GM19043 (cell line): ENCODE measurements around the gene GNAZ.

Experiments used
- ATAC-seq: cut with Tn5 transposase; IDR thresholded peaks from one replicate; pipeline ENCODE4 v1.9.1; 2021; ENCODE audit warnings: low read depth; ENCODE audit not compliant: unreplicated experiment

The GNAZ gene

GRCh38 chr22:23090457-23090835 lies 20.1 kb downstream of the GNAZ start:
- ATAC-seq = no peak

DNA sequence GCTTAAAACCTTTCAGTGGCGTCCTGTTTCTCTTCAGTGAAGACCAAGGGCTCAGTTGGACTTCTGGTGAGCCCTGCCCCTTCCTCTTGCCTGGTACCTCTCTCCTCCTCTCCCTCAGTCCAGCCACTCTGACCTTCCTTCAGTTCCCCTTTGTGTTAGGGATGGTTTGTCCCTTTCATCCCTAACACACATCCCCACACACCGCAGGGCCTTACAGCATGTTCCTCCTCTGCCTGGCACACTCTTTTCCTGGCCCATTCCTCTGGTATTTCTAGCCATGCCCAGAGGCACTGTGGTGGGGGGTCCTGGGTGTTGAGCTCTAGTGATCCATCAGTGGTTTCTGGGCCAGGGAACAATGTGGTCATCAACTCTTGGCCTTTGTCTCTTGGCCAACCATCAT lies 21.4 kb downstream of the GNAZ start:
- ATAC-seq = no peak

GRCh38 chr22:23092217-23092955 lies 22.1 kb downstream of the GNAZ start:
- no peak for ATAC-seq

- no peak for ATAC-seq
These were observed 22.9 kb downstream of the GNAZ start for GRCh38 chr22:23093051-23093788.

DNA sequence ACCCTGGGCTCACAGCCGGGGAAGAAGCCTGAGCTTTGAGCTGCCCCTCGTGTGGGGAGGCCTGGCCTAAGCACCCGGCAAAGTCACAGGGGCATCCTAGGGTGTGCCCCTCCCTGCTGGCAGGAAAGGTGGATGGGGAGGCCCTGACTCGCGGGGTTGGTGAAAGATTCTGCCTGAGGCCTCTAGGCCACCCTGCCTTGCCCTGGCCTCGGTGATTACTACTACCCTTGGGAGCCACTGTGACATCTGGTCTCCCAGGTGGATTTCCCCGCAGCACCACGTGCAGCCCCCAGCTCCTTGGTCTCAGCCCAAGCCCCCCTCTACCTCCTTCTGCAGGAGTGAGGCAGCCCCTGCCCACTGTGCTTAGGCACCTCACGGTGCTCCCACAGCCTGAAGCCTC lies 23.9 kb downstream of the GNAZ start:
- ATAC-seq = no peak

DNA sequence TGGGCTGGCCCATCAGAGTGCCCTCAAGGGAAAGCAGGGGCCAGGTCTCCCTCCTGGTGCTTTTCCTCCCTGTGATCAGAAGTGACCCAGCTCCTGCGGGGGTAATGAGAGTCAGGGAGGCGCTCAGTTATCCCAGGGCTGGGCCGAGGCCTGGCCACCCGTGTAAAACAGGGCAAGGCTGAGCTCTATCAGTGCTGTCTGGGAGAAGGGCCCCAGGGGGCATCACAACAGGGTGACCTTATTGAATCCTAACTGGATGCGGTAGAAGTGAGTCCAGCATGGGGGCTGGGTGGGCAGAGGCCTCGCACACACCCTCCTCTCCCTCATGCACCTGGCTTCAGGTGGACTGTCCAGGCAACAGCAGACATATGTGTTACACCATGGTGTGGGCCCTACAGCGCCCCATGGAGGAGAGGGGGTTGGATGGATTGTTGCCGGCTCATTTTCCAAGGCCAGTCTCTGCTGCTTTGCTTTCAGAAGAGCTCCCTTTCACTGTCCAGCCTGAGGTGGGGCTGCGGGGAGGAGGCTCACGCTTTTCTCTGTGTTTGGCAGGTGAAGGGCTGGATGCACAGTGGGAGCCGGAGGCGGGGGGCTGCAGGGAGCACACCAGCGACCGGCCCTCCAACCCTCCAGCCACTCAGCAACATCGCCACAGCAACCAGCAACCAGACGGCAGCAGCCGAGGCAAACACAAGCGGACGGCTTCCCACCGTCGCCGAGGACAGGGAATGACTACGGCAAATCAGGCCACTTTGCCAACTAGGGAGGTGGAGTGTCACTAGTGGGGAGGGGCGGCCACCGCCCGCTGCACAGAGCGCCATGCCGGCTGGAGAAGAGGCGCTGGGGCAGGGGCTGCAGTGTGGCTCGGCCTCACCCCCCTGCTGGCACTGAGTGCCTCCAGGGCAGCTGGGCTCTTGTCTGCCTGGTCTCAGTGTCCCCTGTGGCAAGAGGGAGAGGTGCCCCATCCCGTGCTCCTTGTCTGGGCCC lies 24.7 kb downstream of the GNAZ start:
- ATAC-seq = no peak

- ATAC-seq = no peak
These were observed 25.5 kb downstream of the GNAZ start for GRCh38 chr22:23095733-23096342.

GRCh38 chr22:23097412-23098229 lies 27.3 kb downstream of the GNAZ start:
- no peak for ATAC-seq

DNA sequence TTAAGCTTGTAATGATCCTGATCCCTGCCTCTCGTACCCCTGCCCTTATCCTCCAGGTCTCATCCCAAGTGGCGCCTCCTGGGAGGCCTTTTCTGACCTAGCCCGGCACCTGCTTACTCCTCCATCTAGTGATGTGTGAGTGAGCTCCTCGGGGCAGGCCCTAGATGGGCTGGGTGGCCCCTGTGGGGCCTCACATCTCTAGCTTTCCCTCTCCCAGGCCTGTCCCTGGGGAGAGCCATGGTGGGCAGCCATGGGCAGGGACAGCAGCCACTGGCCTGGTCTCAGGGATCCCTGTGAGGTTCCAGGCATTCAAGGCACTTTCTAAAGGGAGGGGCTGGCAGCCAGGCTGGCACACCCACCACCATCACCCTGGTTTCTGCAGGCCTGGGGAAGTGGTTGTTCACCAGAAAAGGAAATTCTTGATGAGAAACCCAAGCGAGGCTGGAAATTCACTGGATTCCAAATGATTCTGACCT lies 27.9 kb downstream of the GNAZ start:
- no peak for ATAC-seq

DNA sequence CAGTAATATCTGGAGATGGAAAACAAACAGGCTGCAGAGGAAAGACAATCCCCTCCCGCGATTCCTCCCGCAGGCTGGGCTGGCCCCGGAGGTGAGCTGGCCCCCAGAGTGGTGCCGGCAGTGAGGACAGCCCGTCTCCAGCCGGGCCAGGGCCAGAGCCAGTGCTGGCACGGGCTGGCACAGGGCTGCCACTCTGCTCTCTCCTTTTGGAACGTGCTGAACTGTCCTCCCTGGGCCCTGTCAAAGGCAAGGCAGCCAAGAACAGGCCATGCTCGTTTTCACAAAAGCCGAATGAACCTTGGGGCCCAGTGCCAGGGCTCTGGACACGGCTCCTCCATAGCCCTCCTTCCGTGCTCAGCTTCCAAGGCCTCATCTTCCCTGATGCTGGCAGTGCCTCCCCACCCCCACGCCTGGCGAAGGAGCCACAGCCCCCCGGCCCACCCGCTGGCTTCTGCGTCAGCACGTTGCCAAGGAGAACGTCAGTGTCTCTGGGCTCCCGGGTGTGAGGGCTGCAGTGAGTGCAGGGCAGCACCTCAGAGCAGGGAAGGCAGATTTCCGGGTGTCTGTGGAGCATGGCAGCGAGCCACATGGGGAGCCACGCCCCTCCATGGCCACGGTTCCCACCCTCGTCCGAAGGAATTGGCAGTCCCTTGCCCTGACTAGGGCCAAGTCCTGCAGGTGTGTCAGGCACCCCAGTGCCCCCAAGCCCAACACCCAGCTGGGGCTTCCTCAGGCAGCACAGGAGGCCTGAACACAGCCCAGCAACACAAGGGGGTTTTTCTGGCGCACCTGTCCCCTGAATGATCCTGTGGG lies 28.6 kb downstream of the GNAZ start:
- ATAC-seq = no peak

GRCh38 chr22:23099531-23099804 lies 29.1 kb downstream of the GNAZ start:
- ATAC-seq = no peak

DNA sequence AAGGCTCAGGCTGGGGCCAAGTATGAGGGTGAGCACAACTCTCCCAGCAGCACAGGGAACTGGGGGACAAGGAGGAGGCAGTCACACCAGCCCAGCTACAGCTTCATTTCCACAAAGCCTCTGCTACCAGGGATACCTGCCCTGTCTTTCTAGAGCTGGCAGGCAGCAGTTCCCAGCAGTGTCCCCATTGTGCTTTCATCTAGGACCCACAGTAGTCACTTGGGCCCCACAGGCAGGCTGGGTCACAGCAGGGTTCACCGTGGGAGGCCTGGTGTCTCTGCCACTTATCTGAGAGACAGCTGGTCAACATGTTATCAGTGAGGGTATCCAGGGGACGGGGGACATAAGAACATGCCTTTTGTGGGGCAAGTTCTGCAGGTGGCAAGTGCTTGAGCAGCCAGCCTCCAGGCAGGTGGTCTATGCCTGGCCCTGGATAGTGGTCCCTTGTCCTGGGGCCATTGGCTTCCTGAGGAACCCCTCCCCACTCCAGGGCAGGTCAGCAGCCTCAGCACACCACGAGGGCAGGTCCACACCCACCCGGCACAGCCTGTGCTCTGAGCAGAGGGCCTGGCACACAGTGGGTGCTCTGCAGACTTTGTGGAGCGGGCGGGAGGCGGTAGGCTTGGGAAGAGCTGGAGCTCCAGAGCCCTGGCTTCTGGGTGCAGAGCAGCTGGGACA lies 29.9 kb downstream of the GNAZ start:
- ATAC-seq = no peak

- ATAC-seq = no peak
These were observed 31.2 kb downstream of the GNAZ start for GRCh38 chr22:23101524-23101923.

GRCh38 chr22:23102002-23102655 lies 31.8 kb downstream of the GNAZ start:
- ATAC-seq = no peak

DNA sequence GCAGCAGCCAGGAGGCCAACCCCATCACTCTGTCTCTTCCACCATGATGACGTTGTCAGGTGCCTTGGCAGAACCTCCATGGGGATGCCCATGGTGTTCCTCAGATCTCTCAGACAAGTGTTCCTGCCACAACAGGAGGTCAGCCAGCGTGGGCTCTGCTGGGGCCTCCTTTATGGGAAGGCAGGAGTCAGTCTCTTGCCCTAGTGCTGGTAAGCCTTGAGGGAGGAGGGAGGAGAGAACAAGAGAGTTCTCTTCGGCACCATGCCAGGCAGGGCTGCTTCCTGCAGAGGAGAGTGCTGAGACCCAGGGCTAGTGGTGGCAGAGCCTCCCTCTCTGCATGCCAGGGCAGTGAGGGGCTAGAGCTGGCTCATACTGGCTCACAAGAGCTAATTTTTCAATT lies 32.5 kb downstream of the GNAZ start:
- no peak for ATAC-seq

DNA sequence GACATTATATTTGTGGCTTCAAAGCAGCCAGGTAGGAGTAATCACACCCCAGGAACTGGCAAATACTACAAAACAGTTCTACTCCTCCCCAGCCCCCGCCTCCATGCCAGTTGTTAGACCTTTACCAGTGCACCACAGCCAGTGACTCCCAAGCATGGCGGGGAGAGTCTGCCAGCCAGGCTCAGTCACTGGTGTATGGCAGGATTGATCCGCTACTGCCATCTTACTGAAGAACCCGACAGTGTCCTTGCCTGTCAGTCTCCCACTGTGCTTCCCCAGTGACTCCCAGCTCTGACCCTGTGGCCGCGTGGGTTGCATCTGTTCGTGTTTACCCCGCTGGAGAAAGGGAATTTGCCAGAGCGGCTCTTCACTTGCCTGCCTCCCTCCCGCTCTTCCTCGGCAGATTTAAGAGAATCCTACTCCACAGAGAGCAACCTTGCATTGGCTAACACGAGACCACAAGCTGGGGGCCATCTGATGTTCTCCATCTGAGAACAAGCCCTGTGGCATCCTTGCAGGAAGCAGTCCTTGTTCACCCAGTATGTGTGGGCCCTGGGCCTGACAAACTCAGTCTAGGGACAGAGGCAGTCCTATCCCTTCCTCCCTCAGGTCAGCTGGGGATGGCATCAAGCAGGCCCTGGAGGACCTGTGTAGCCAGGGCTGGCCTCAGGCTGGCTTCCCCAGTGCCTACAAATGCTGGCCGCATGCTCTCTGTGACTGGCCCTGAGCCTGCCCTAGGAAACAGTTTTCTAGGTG lies 33.1 kb downstream of the GNAZ start:
- no peak for ATAC-seq
